ENCODE results near the gene HLX.

Gene HLX

GRCh38 chr1:220910021-220910420, 30.8 kb downstream of the HLX start:
- no peak for DNase-seq (ENCODE audit: low read depth)
- TF ChIP-seq POLR2A (IDR thresholded peaks at IDR 0.05; ENCODE audit: extremely low read depth, insufficient read length), result no peak
- no peak for TF ChIP-seq MAX (IDR thresholded peaks at IDR 0.05; ENCODE audit: low read depth, low read length)
- TF ChIP-seq CTCF (IDR thresholded peaks at IDR 0.05; ENCODE audit: low read depth, low read length), result no peak
- no peak for TF ChIP-seq MYC (IDR thresholded peaks at IDR 0.05; ENCODE audit: low read depth, low read length)
- no peak overlapping the region for H3K4me3 ChIP-seq (ENCODE audit: low read depth, low read length)

GRCh38 chr1:220914283-220915116, 35.3 kb downstream of the HLX start:
- H3K4me3 ChIP-seq (ENCODE audit: low read depth, low read length), result no peak overlapping the region
- DNase-seq (ENCODE audit: low read depth), result peak; percentile 79
- no peak for TF ChIP-seq CTCF (IDR thresholded peaks at IDR 0.05; ENCODE audit: low read depth, low read length)
- no peak for TF ChIP-seq POLR2A (IDR thresholded peaks at IDR 0.05; ENCODE audit: extremely low read depth, insufficient read length)
- no peak for TF ChIP-seq MAX (IDR thresholded peaks at IDR 0.05; ENCODE audit: low read depth, low read length)
- TF ChIP-seq MYC (IDR thresholded peaks at IDR 0.05; ENCODE audit: low read depth, low read length), result no peak

- no peak overlapping the region for H3K4me3 ChIP-seq (ENCODE audit: low read depth, low read length)
- no peak for DNase-seq (ENCODE audit: low read depth)
- TF ChIP-seq MYC (IDR thresholded peaks at IDR 0.05; ENCODE audit: low read depth, low read length) (no peak), CTCF (IDR thresholded peaks at IDR 0.05; ENCODE audit: low read depth, low read length) (no peak), POLR2A (IDR thresholded peaks at IDR 0.05; ENCODE audit: extremely low read depth, insufficient read length) (no peak), MAX (IDR thresholded peaks at IDR 0.05; ENCODE audit: low read depth, low read length) (no peak)
Observed at GRCh38 chr1:220915117-220915440, 35.8 kb downstream of the HLX start.

- H3K4me3 ChIP-seq (ENCODE audit: low read depth, low read length), result no peak overlapping the region
- no peak for DNase-seq (ENCODE audit: low read depth)
- TF ChIP-seq POLR2A (IDR thresholded peaks at IDR 0.05; ENCODE audit: extremely low read depth, insufficient read length) (no peak), MAX (IDR thresholded peaks at IDR 0.05; ENCODE audit: low read depth, low read length) (no peak), CTCF (IDR thresholded peaks at IDR 0.05; ENCODE audit: low read depth, low read length) (no peak), MYC (IDR thresholded peaks at IDR 0.05; ENCODE audit: low read depth, low read length) (no peak)
Observed at GRCh38 chr1:220915954-220916353, 36.7 kb downstream of the HLX start.

GRCh38 chr1:220917101-220917500, 37.9 kb downstream of the HLX start:
- no peak for TF ChIP-seq POLR2A (IDR thresholded peaks at IDR 0.05; ENCODE audit: extremely low read depth, insufficient read length)
- no peak for TF ChIP-seq MYC (IDR thresholded peaks at IDR 0.05; ENCODE audit: low read depth, low read length)
- no peak for TF ChIP-seq CTCF (IDR thresholded peaks at IDR 0.05; ENCODE audit: low read depth, low read length)
- TF ChIP-seq MAX (IDR thresholded peaks at IDR 0.05; ENCODE audit: low read depth, low read length), result no peak
- H3K4me3 ChIP-seq (ENCODE audit: low read depth, low read length), result no peak overlapping the region
- DNase-seq (ENCODE audit: low read depth), result no peak

Measured in NB4 (cell line).